MCF 10A (cell line): ENCODE measurements around the gene GPR180. TPM values are rescaled to one million over a fixed set of nuclear protein-coding genes. Genes with fewer than 3 reads are reported as not detected.

ENCODE experiments used
- BruUV-seq: library from RNA; stranded (reverse); fragments of 400-500 nt; replicated peaks from 2 replicates; lab custom pipeline; 2021; lab: Mats Ljungman, UMichigan
- CTCF ChIA-PET: fragments of 300-600 bp; sonication (Branson Sonifier 250); formaldehyde crosslinking; extraction: SDS; loops from one replicate; lab custom pipeline; 2021; ENCODE audit warnings: antibody characterized with exemption, inconsistent platforms; lab: Yijun Ruan, JAX
- POLR2A ChIA-PET: fragments of 300-600, 350-650 bp; sonication (Branson Sonifier 250); formaldehyde crosslinking; extraction: SDS; loops from one replicate; lab custom pipeline; 2020; ENCODE audit warnings: antibody characterized with exemption, inconsistent platforms; lab: Yijun Ruan, JAX
- DNase-seq: peaks from one replicate; pipeline ENCODE4 v3.0.0-alpha.2; 2018; ENCODE audit not compliant: unreplicated experiment
- H3K27ac Mint-ChIP-seq: one replicate; pipeline ENCODE4 v1.8.0; 2022; ENCODE audit warnings: mild to moderate bottlenecking, low read depth, mixed read lengths; ENCODE audit not compliant: unreplicated experiment
- H3K27me3 Mint-ChIP-seq: one replicate; pipeline ENCODE4 v1.8.0; 2022; ENCODE audit warnings: mixed read lengths; ENCODE audit not compliant: insufficient read depth, unreplicated experiment
- H3K36me3 Mint-ChIP-seq: one replicate; pipeline ENCODE4 v1.8.0; 2022; ENCODE audit warnings: mild to moderate bottlenecking, moderate library complexity, mixed read lengths; ENCODE audit not compliant: insufficient read depth, unreplicated experiment
- H3K4me1 Mint-ChIP-seq: one replicate; pipeline ENCODE4 v1.8.0; 2022; ENCODE audit warnings: mixed read lengths; ENCODE audit not compliant: insufficient read depth, unreplicated experiment
- H3K4me3 Mint-ChIP-seq: one replicate; pipeline ENCODE4 v1.8.0; 2022; ENCODE audit warnings: mild to moderate bottlenecking, moderate library complexity, mixed read lengths; ENCODE audit not compliant: unreplicated experiment
- H3K9me3 Mint-ChIP-seq: one replicate; pipeline ENCODE4 v1.8.0; 2022; ENCODE audit warnings: mixed read lengths; ENCODE audit not compliant: unreplicated experiment
- intact Hi-C: fragments of 100-400 bp; cut with micrococcal nuclease; formaldehyde crosslinking; loops from 2 replicates; pipeline ENCODE4 v1.14.1; 2022
- total RNA-seq: library from RNA; stranded (reverse); gene quantifications from 2 replicates; pipeline ENCODE4 v1.2.3, GENCODE V29; 2022
- TF ChIP-seq, protein P1 (sequence below): fragments of 200-600 bp; IDR thresholded peaks from one replicate; pipeline ENCODE4 v1.8.0; 2022; ENCODE audit warnings: antibody characterized with exemption, mild to moderate bottlenecking; ENCODE audit not compliant: unreplicated experiment

GPR180 gene
- total RNA-seq, 1 experiment from 2014 or later, result 4.9 TPM

- no peaks in the 10 kb centered on the region for H3K36me3 Mint-ChIP-seq
- intact Hi-C loops, result no loop called here
- no peaks in the 10 kb centered on the region for H3K4me1 Mint-ChIP-seq
Observed at GRCh38 chr13:94556041-94556440, 45.6 kb upstream of the GPR180 start.

GRCh38 chr13:94556621-94557020 is 45.0 kb upstream of the GPR180 start:
- no peaks in the 10 kb centered on the region for H3K9me3 Mint-ChIP-seq
- ChIA-PET POLR2A (no interaction called here), CTCF (no interaction called here)
- no TSS peak for BruUV-seq
- H3K4me1 Mint-ChIP-seq, result no peaks in the 10 kb centered on the region
- H3K4me3 Mint-ChIP-seq, result no peak overlapping the region
- H3K27me3 Mint-ChIP-seq, result no peaks in the 10 kb centered on the region
- H3K36me3 Mint-ChIP-seq, result no peaks in the 10 kb centered on the region
- TF ChIP-seq, protein P1, sequence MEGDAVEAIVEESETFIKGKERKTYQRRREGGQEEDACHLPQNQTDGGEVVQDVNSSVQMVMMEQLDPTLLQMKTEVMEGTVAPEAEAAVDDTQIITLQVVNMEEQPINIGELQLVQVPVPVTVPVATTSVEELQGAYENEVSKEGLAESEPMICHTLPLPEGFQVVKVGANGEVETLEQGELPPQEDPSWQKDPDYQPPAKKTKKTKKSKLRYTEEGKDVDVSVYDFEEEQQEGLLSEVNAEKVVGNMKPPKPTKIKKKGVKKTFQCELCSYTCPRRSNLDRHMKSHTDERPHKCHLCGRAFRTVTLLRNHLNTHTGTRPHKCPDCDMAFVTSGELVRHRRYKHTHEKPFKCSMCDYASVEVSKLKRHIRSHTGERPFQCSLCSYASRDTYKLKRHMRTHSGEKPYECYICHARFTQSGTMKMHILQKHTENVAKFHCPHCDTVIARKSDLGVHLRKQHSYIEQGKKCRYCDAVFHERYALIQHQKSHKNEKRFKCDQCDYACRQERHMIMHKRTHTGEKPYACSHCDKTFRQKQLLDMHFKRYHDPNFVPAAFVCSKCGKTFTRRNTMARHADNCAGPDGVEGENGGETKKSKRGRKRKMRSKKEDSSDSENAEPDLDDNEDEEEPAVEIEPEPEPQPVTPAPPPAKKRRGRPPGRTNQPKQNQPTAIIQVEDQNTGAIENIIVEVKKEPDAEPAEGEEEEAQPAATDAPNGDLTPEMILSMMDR, result no peak
- intact Hi-C loops, result no loop called here
- DNase-seq, result no peak
- no peak overlapping the region for H3K27ac Mint-ChIP-seq

More at GRCh38 chr13:94556041-94556440, 45.6 kb upstream of the GPR180 start:
- H3K27me3 Mint-ChIP-seq, result no peaks in the 10 kb centered on the region
- no peak overlapping the region for H3K4me3 Mint-ChIP-seq
- no TSS peak for BruUV-seq
- ChIA-PET POLR2A (interaction anchor here (0.7 to 0.8 kb wide), 2 partner anchors 9 to 40 kb away, joined by 3 read pairs; partner anchors contain the start of gene TGDS), CTCF (interaction anchor here (0.6 kb wide), 1 partner anchor 43 kb away, joined by 3 read pairs; no protein-coding TSS in a partner anchor)
- DNase-seq, result no peak
- H3K27ac Mint-ChIP-seq, result no peak overlapping the region
- H3K9me3 Mint-ChIP-seq, result no peaks in the 10 kb centered on the region
- TF ChIP-seq, protein P1, result no peak

GRCh38 chr13:94557684-94558235 is 43.9 kb upstream of the GPR180 start:
- CTCF ChIA-PET, result interaction anchor here (1.3 kb wide), 1 partner anchor 9 kb away, joined by 3 read pairs; no protein-coding TSS in a partner anchor
- POLR2A ChIA-PET, result no interaction called here
- no peak for DNase-seq
- no peaks in the 10 kb centered on the region for H3K27me3 Mint-ChIP-seq
- H3K9me3 Mint-ChIP-seq, result no peaks in the 10 kb centered on the region
- intact Hi-C loops, result no loop called here
- TF ChIP-seq, protein P1, result no peak
- no TSS peak for BruUV-seq
- no peaks in the 10 kb centered on the region for H3K4me1 Mint-ChIP-seq
- no peak overlapping the region for H3K27ac Mint-ChIP-seq
- no peak overlapping the region for H3K4me3 Mint-ChIP-seq
- no peaks in the 10 kb centered on the region for H3K36me3 Mint-ChIP-seq

DNA sequence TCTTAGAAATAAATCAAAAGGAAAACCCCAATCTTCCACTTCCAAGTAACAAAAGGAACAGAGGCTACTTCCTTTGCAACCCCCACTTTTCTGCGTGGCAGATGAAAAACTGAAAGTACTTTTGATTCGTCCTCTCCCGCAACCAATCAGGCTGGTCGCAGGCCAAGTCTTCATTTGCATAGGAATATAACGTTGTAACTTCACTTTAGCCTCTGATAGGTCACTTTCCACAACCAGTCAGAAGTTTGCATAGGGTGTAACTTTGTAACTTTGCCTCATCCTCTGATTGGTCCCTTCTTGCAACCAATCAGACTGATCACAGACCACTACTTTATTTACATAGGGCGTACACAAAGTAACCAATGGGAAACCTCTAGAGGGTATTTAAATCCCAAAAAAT is 42.9 kb upstream of the GPR180 start:
- CTCF ChIA-PET, result no interaction called here
- POLR2A ChIA-PET, result no interaction called here
- Mint-ChIP-seq H3K4me1 (no peaks in the 10 kb centered on the region), H3K4me3 (no peak overlapping the region), H3K36me3 (no peaks in the 10 kb centered on the region), H3K9me3 (no peaks in the 10 kb centered on the region), H3K27me3 (no peaks in the 10 kb centered on the region), H3K27ac (no peak overlapping the region)
- DNase-seq, result no peak
- TF ChIP-seq, protein P1, result no peak
- BruUV-seq, result no TSS peak
- intact Hi-C loops, result no loop called here
